HG03139 (cell line): ENCODE data around the gene CEP295NL.
"Not testable (repeated sequence)": the region's sequence is repeated elsewhere in the genome, so short reads cannot be mapped to it uniquely, and the experiment has no call there.

Source experiments
- ATAC-seq: cut with Tn5 transposase; IDR thresholded peaks from one replicate; pipeline ENCODE4 v1.9.1; 2021; ENCODE audit not compliant: unreplicated experiment

Gene CEP295NL

DNA sequence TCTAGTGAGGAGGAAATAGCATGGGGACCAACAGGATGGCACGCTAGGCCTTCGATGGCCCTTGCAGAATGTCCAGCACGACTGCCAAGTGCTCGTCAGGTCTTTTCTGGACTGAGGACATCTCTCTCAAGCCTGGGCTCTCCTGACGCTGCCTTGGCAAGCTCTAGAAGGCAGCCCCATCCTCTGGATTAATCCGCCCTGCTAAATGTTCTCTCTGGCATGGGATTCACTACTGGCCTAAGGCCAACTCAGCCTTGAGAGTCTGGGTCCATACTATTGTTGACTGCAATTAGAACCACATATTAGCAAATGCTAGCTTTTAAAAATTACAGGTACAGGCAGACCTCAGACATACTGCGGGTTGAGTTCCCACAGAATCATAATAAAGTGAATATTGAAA lies 2.5 kb upstream of the CEP295NL start:
- ATAC-seq: no peak

DNA sequence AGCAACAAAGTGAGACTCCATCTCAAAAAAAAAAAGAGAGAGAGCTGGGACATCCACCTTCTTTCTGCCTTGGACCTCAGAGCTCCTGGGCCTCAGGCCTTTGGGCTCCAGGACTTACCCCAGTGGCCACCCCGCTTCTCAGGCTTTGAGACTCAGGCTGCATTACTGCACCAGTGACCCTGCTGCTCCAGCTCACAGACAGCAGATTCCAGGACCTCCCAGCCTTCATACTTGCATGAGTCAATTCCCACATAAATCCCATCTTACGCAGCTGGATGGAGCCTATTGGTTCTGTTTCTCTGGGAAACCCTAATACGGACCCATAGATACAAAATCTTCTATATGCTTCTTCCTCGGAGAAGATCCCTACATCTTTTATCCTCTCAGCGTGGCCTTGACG lies 2.1 kb upstream of the CEP295NL start:
- ATAC-seq: no peak

DNA sequence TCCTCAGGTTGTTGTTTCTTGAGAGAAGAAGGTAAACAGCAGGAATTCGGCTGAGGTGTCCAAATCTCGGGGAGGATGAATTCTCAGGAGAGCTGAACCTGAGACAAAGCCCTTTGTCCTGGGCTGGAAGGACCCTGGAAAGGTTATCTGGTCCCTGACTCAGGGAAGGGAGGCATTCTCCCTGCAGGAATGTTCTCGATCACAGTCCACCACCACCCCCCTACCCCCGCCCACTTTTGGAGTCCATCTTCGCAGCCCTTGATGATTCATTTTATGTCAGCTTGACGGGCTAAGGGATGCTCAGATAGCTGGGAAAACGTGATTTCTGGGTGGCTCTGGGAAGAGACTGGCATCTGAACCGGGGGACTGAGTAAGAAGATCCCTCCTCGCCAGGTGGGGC lies 1.4 kb upstream of the CEP295NL start:
- ATAC-seq: no peak

DNA sequence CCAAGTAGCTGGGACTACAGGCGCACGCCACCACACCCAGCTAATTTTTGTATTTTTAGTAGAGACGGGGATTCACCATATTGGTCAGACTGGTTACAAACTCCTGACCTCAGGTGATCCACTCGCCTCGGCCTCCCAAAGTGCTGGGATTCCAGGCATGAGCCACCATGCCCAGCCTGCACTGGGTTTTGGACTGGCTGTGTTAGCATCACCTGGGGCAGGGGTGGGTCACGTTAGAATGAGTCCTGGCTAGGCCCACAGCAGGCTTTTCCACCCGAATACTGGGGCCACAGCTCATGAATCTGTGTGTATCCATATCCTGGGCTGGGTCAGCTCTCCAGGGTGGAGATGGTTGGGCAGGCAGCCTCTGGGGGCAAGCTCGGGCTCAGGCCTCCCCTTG lies 770 bp downstream of the CEP295NL start:
- not testable (repeated sequence) for ATAC-seq

DNA sequence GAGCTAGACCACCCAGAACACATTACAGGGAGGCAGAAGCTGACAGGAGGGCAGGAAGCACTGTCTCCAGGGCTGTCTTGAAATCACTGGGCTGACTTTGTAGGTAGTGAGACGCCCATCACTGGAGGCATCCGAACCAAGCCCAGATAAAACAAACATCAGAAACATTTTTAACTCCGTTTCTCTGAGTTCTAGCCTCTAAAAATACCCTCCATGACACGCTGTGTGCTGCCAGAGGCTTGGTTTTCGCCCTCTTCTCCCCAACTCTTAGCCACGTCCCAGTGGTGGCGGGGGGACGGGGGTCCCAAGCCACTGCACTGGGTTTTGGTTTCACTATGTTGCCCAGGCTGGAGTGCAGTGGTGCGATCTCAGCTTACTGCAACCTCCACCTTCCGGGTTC lies 1.2 kb downstream of the CEP295NL start:
- ATAC-seq: no peak

DNA sequence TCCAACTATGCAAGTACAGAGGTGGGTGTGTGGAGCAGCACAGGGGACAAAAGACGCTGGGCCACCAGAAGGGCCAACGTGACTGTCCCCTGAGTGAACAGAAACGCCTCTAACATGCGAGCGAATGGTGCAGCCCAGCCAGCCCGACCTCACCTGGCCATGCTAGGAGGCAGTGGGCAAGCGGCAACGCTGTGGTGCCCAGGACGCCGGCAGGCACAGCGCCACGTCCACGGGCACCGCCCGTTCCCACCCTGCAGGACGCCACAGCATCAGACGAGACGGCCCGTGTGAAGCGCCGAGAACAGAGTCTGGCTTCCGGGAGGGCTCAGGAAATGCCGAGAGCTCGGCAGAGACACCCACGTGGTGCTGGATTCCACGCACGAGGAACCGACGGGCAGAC lies 2.2 kb downstream of the CEP295NL start:
- ATAC-seq: no peak

DNA sequence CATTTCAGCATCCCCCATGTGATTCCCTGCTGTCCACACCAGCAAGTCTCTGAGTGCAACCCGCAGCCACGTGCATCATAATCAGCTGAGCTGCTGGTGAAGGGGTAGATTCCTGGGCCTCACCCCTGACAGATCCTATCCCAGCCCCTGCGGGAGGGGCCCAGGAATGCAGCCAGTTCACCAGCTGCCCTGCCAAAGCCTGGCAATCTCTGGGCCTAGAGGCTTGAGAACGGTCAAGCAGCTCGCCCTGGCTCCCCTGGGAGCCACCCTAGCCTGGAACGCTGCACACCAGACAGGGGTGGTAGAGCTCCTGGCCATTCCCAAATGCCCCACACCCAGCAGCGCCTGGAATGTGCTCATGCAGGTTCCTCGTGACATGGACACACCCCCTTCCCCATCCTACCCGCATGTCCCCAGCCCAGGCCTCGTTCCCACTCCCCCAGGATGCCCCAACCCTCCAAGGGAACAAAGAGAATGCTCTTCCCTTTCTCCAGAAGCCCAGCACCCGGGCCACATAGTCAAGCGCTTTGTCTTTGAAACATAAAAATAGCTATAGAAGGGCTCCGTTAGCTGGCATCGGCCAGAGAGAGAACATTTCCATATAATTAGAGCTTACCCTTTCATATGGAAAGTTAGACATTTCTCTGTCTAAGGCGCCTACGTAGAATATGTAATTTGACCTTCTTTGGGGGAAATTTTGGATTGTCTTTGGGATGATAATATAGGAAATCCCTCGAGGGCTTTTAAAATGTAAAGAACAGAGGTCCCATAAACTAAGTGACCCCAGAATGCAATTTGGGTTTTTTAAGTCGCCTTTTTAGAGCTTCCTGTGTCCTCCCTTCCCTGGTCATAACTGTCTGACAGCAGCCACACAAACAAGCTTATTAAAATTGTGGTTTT lies 3.4 kb downstream of the CEP295NL start:
- ATAC-seq: no peak

DNA sequence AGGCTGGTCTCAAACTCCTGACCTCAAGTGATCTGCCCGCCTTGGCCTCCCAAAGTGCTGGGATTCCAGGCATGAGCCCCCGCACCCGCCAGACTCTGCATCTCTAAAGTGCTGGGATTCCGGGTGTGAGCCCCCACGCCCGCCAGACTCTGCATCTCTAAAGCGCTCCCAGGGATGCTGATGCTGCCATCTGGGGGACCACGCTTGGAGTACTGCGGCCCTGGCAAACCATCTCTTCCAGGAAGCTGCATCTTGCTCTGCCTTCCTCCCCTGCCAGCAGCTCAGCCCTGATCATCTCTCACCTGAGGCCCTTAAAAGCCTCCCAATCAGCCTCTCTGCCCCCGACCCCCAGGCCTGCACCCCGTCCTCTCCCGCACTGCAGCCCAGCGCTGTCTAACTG lies 4.1 kb downstream of the CEP295NL start:
- no peak for ATAC-seq

DNA sequence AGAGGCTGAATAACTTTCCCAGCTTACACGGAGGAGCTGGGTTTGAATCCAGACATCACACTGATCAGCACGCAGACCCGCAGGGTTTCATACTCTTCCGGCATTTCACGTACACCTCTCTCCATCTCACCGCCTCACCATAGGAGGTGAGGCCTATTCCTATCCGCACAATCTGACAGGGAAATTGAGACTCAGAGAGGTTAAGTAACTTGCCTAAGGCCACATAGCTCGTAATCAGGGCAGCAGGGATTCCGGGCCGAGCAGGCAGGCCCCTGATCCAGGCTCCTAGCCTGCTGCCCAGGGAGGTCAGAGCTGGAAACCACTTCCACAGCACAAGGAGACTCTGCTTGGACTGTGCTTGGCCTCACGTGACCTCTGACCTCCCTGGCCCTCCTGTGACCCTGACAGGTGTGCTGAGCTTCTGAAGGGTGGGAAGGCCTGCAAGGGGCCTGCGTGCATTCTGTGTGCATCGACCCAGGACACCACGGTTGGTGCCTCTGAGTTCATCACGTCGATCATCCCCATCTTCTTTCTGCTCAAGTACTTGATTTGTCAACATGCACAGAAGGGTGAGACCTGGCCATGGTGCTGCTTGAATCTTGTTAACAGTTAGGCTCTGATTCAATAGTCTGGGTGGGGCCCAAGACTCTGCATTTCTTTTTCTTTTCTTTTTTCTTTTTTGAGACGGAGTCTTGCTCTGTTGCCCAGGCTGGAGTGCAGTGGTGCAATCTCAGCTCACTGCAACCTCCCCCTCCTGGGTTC lies 4.7 kb downstream of the CEP295NL start:
- no peak for ATAC-seq

DNA sequence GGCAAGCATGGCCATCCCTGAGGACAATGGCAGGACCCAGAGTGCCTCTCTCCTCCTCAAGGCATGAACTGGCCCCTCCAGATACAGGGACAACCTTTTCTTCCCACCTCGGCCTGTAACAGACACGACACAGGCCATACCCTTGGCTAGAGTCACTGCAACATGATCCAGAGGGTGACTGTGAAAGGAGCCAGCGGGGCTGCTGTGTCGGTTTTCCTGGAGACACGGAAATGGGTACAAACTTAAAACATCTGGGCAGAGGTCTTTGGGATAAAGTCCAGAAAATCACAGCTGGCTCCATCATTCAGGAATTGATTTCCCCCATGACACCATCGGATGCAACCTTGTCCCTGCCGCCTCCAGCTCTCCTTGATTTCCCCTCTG lies 5.3 kb downstream of the CEP295NL start:
- ATAC-seq: no peak

DNA sequence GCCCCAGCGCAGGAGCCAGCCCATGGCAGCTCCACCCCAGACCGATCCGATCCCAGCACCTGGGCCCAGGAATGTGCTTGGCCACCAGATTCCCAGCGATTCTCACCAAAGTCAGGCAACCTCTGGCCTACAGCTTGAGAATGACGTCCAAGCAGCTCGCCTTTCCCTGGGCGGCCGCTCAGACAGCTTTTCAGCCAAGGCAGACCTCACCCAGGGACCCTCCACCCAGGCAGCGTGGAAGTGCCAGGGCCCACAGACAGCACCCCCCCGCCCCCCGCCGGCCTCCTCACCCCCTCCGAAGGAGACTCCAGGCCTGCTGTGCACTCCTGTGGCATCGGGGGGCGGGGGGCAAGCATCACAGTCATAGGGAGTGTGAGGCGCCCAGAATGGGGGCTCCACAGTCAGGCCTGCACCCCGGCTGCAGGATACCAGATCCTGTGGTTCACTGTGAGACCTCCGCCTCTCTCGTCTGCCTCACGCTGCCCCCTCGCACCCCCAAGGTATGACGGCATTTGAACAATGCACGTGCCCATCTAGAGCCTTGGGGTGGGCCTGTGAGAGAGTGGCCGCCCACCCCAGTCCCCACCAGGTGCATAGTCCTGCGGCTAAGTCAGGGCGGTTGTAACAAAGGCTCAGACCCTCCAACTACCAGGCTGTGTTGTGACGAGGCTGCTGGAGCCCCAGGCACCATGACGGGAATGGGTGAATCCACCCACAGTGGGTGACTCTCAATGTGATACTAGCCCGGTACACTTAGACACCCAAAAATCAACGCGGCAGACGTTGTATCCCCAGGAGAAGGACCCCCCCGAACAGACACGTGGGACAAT lies 6.0 kb downstream of the CEP295NL start:
- no peak for ATAC-seq

DNA sequence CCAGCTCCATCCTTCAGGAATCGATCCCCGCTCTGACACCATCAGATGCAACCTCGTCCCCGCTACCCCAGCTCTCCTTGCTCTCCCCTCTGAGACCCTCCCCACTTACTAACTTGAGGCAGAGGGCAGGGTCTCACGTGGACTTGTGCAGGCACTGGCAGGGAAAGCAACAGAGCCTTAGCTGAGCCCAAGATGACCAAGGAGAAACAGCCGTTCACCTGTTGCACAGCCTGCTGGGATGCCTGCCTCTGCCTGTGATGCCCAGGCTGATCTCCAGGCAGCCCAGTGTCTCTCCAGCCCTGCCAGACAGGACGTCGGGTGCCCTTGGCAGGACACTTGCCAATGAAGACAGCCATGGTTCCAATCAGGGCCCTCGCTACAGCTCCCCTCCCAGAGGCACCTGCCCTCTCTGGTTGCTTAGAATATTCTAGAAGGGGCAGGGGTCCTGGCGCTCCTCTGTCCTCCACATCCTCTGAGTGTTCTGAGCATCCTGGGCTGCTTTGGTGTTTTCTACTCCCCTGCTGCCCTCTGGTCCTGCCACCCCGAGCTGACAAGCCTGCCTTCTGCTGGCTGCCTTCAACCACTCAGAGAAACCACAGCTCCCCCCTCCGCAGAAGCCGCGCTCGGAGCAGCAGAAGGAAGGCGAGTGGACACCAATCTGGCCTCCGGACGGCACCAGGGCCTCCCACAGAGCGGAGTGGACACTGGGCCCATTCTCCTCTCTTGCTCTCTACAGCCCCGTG lies 6.7 kb downstream of the CEP295NL start:
- ATAC-seq: no peak

DNA sequence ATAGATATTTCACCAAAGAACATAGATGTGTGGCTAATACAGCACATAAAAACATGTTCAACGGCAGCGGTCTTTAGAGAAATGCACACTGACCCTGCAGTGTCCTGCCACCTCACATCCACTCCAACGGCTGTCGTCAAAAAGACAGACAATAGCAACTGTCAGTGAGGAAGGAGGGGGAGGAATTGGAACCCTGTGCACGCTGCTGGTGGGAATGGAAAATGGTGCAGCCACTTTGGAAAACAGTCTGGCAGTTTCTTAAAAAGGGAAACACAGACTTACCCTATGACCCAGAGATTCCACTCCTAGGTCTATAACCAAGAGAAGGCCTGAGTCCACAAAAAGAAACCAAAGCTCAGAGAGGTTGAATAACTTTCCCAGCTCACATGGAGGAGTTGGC lies 7.7 kb downstream of the CEP295NL start:
- ATAC-seq: no peak

DNA sequence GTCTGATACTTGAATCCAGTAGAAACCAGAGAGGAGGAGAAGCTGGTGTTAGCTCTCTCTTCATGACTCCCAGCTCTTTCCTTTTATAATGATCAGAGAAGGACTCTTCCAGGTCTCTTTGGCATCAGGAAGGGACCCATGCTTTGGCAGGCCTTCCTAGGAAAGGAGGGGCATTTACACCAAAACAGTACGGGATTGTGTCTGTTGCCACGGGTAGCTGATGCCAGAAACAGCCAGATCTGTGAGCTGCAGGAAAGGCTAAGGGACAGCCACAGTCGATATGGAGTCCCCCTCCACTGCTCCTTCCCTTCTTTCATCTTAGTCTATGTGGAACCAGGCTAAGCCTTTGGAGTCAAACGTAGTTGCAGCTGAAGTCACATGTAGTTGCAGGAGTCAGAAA lies 9.3 kb downstream of the CEP295NL start:
- no peak for ATAC-seq

DNA sequence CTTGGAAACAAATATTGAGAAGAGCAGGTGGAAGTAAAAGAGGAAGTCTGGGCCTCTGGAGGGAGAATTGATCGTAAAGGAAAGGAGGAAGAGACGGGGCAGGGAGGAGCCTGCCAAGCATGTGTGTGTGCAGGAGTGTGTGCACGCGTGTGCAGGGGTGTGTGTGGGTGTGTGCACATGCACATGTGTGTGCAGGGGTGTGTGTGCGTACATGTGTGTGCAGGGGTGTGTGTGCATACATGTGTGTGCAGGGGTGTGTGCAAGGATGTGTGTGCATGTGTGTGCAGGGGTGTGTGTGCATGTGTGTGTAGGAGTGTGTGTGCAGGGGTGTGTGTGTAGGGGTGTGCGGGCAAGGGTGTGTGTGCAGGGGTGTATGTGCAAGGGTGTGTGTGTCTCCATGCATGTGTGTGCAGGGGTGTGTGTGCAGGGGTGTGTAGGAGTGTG lies 10.0 kb downstream of the CEP295NL start:
- ATAC-seq: no peak

DNA sequence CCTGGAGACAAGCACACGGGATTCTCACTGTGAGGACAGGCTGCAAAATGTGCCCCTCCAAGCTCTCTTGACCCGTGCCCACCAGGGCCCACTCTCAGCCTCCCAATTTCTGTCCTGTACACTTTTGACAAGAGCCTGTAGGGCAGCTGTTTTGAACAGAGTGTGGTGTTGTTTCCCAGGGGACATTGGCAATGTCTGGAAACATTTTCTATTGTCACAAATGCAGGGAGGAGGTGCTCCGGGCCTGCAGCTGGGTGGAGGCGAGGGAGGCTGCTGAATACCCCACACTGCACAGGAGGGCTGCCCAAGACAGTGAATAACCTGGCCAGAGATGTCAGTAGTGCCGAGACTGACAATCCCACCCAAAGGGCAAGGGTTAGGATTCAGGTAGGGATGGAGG lies 10.5 kb downstream of the CEP295NL start:
- ATAC-seq: no peak

DNA sequence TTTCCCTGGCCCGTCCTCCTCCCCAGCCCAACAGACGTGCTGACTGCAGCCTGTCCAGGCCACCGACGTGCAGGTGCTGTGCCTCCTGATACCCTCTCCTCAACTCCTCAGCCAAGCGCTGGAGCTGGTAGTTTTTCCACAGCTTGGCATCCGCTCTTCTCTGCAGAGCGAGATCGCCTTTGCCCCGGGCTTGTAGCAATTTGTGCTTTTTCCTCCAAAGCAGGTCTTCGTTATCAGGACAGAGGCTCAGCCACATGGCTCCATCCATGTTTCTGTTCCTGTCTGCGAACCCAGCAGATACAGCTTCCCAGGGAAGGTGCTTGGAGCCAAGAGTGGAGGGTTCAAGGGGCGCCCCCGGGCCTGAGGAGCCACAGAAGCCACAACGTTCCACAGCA lies 10.9 kb downstream of the CEP295NL start:
- no peak for ATAC-seq

DNA sequence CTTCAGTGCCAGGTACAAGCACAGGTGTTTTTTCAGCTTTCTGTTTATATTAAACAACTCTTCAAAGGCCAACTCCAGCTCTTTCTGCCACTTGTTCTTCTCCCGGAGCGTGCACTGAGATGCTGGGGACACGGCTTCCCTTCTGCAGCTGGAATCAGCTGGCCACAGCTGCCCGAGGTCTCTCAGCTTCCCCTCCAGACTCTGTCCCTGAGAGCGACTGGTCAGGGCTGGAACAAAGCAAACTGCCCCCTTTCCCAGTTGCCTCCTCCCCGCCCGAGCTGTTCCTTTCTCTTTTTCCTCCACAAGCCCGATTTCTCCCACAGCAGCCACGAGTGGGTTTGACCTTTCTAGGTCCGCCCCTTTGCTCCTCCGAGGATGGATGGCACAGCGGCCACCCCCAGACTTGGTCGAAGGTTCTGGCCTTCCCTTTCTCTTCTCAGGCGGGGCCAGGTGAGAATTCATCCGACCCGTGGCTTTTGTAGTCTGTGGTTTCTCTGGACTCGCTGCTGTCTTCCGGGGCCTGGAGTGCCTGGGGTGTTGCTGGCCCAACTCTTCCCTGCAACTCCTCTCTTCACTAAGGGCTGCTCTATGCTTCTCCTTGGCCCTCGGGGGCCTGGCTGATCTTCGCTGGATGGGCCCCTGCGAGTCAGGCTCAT lies 11.5 kb downstream of the CEP295NL start:
- no peak for ATAC-seq

DNA sequence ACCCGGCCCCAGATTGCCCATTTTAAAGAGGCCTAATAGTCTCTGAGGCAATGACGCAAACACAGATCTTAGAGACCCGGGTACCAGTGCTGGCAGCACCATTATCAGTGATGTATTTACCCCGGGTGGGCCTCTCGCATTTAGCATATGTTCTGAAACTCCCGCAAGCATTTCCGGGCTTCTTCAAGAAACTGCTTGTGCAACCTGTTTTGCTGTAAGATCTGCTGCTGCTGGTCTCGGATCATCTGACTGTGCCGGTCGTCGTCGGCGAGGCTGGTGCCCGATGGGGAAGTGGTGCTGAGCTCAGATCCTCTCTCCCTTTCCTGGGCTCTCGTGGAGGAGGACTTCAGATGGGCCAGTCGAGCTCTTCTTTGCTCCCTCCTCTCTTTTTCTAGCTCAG lies 12.5 kb downstream of the CEP295NL start:
- ATAC-seq: no peak

DNA sequence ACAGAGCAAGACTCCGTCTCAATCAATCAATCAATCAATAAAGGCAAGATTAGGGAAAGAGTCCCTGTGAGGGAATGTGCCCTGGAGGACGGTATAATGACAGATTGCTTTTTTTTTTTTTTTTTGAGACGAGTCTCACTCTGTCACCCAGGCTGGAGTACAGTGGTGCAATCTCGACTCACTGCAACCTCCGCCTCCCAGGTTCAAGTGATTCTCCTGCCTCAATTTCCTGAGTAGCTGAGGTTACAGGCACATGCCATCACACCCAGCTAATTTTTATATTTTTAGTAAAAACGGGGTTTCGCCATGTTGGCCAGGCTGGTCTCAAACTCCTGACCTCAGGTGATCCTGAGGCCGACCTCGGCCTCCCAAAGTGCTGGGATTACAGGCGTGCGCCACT lies 12.9 kb downstream of the CEP295NL start:
- not testable (repeated sequence) for ATAC-seq
